Activated CD4-positive, alpha-beta T cell treated with anti-CD3 and anti-CD28 coated beads, Interleukin-2, amount 50 U/mL, for 48 hours (primary cell): ENCODE results near the gene C1QTNF12.

Experiments
- DNase-seq, 2 experiments: peaks; one replicate each; pipeline ENCODE4 v3.0.0-alpha.2; 2020

C1QTNF12 gene

DNA sequence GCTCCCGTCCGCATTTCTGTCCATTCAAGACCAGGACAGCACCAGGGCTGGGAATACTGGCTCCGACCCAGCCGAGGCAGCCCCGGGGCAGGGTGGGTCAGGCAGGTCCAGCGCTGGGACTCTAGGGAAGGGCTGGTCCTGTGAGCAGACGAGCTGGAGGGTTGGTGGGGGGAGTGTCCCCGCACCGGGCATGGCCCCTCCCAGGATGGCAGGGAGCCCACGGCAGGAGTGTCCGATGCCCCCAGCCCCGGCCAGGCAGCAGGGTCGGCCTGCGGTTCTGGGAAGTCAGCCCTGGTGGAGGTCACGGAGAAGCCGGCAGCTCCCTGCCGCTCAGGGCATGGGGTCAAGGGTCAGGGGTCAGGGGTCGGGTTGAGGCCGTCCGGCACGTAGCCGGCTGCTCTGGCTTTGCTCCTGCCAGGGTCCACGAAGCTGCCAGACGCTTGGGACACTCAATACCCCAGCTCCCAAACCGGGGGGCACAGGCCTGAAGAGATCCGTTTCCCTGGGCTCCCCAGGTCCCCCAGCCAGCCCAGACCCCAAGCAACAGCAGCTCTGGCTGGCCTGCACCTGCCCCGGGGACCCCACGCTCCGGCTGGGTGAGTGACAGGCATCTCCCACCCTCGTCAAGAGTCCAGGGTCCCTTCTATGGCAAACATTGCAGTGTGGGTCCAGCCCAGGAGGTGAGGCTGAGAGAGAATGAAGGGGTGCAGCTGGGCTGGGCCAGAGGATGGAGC is 6.7 kb downstream of the C1QTNF12 start:
- DNase-seq, result no peak

DNA sequence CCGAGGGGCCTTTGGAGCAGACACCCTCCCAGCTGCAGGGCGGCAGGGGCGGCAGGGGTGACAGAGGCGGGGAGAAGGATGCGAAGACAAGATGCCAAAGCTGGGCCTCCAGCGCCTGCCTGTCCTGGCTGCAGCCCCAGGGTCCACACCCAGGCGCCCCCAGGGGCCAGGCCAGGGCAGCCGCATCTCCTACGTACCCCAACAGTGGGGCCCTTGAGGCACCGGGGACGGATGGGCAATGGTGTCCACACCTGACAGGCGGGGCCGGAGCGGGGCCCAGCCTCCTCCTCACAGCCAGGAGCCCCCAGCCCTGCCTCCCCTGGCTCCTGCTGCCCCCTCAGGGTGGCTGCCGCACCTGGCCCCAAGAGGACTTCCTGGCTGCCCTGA is 7.3 kb downstream of the C1QTNF12 start:
- DNase-seq, result no peak

DNA sequence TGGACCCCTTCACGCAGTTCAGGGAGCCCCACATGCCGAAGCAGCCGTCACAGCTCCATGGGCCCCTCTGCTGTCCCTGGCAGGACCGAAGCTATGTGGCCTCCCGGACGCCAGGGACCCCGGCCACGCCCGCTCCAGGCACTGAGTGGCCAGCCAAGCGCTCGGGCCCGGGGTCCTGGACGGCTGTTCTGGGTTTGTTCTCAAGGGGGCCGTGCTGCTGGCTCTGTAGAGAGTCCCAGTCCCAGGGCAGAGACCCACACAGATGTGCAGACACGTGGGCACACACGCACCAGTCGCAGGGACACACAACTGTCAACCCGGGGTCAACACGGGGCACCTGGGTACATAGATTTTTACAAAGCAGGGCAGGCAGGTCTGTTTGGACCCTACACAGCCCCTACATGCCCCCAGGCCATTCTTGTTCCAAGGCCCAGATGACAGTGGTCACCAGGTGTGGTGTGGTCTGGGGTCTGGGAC is 7.8 kb downstream of the C1QTNF12 start:
- no peak for DNase-seq

DNA sequence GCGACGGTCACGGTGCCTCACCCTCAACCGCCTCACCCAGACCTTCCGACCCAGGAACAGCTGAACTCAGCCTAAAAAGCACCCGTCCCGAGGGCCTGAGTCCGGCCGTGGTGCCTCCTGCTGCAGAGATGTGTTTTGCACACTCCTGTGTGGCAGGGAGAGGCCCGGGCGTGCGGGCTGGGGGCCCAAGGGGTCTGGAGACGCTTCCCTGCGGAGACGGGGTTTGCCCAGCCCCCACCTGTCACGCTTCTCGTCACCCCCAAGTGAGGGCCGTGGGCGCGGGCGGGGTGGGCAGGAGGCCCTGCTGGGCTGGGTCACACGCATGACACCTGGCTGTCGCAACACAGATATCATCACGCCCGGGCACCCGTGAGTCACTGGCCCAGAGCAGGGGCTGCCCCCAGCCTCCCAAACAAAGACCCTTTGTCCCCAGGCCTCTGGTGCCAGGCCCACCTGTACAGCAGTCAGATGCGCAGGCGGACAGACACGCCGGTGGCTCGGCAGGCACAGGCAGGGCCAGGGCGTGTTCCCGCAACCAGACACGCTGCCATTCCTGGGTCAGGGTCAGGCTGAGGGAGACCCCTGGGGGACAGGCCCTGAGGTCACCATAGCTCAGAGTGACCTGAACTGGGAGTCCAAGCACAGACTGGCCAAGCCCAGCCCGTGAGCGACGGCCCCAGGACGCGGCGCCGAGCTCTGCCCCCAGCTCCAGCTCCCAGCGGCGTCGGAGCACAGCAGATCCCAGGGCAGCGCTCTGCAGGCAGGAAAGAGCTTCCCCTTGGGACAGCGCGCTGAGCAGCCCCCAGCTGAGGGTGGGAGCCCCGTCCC is 8.4 kb downstream of the C1QTNF12 start:
- no peak for DNase-seq

DNA sequence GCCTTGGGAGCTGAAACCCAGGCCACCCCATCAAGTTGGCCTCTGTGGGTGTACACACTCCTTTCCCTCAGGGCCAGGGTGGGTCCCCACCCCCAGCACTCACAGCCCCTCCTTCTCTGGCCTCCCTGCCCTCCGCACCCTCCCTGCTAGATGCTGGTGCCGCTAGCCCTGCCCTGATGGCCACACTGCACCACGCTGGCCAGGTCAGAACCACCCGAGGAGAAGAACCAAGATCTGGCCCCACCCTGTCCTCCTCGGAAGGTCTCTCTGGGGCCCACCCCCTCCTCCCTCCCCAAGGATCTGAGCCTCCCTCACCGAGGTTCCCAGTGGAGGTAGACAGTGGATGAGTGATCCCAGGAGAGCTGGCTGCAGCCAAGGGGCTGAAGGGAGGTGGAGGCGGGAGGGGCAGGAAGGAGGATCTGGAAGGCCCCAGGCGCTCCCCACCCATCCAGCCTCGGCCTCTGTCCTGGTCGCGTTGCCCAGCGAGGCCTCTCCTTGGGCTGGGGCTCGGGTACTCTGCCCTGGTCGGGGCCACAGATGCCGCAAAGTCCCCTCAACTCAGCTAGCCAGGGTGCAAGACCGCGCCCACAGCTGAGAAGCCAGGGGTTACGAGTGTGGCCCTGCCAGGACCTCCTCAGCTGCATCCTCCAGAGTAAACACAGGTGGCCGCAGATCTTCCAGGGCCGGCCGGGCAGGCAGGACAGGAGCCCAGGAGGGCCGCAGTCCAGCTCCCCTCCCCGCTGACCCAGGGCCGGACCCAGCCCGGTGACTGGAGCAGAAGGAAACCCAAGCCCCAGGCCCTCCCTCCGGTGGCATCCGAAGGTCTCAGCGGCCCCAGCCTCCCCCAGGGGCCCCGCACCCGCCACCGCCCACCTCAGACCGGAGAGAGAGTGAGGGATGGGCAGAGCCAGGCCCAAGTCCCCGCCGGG is 9.3 kb downstream of the C1QTNF12 start:
- DNase-seq, result no peak

DNA sequence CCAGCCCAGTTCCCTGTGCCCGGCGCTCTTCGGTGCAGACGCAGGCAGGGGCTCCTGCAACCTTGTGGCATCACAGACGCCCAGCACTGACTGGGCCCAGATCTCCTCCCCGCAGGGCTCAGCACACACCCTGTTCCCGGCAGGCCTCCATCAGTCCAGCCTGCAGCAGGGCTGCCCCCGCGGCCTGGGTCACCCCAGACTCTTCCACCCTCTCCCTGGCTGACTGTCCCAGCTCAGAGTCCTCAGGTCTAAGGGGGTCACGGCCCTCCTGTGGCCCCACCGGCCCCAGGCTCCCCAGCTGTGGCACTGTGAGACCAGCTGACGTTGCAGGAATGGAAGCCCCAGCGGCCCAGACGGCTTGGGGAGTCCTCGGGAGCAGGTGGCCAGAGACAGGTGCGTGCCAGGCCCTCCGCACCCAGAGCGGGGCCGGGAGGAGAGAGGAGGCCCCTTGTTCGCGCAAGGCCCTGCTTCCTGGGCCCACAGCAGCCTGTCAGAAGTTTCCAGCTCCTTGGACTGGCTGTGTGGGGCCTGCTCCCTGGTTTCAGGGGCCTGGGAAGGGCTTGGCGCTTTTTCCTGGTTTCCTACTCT is 10.3 kb downstream of the C1QTNF12 start:
- DNase-seq, result no peak

DNA sequence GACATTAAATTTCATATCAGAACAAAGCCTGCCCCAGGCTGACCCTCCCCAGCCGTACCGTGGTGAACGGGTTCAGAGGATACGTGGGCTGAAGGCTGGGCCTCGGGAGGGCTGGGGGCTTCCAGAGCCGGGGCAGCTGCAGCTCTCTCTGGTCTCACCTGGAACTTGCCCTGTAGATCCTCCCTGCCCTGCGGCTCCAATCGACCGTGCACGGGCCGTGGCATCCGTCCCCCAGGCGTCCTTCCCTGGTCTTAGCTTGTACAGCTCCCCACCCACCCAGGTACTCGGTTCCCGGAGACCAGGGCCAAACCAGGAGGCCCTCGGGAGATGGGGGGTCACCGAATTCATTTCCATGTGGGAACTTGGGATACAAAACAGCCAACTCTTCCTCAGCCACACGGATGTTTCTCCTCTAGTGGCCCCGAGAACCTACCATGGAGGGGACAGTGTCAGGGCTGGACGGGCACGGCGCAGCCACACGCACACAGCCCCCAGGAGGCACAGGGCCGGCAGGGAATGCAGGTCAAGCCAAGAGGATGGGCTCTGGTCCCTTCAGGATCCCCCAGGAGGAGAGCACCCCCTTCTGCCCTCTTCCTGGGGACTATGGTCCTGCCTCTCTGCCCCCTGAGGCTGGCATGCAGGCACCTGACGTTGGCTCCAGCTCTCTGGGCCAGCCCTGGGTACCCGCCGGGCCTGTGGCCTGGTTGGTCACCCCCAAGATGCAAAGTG is 11.3 kb downstream of the C1QTNF12 start:
- no peak for DNase-seq

DNA sequence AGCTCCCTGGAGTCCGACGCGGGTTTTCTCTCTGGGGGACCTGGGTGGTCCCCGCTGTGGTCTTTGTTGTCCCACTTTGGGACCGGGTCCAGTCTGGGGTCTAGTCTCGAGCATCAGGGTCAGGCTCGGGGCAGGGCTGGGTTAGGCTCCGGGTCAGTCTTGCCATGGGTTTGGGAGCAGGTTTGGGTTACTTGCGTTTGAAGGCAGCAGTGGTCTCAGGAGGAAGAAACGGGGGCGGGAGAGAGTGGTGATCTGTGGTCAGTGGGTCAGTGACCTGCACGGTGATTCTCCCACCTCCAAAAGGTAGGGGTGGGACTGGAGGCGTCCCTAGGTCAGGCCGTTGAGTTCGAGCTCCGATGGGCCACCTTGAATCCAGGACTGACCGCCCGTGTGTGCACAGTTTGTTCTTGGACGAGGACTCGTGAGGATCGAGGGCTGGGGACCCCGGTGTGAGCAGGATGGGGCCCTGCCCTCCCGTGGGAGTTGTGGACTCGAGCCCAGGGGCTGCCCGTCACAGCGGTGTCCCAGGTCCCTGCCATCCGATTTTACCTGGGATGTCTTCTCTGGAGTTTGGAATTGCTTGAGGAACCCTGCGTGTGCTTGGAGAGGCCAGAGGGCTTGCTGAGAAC is 12.2 kb downstream of the C1QTNF12 start:
- no peak for DNase-seq

DNA sequence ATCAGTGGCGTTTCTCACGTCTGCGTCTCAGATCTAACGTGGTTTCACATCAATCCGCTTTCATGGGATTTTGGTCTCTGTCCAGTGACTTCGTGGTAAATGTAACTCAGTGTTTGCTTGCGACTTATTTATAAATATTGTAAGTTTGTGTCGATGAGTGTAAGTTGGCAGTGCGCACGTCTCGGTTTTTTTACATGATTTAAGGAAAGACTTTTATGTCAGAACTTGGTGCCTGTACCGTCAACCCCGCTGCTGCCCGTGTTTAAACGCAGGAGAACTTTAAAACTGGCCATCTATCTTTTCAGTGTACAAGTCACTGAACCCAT is 13.0 kb downstream of the C1QTNF12 start:
- no peak for DNase-seq

DNA sequence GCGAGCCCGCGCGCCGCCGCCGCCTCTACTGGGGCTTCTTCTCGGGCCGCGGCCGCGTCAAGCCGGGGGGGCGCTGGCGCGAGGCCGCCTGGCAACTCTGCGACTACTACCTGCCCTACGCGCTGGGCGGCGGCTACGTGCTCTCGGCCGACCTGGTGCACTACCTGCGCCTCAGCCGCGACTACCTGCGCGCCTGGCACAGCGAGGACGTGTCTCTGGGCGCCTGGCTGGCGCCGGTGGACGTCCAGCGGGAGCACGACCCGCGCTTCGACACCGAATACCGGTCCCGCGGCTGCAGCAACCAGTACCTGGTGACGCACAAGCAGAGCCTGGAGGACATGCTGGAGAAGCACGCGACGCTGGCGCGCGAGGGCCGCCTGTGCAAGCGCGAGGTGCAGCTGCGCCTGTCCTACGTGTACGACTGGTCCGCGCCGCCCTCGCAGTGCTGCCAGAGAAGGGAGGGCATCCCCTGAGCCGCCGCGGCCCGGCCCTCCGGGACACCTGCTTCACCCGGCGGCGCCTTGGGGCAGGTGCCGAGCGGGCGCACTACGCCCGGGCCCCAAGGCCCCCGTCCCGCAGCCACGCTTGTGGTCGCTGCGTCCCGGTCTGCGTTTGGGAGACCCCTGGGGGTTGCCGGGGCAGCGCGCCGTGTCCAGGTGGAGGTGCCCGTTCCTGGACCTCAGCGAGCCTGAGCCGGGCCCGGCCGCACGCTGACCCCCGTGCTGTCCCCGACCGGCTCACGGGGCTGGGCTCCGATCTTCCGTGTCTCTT is 13.5 kb downstream of the C1QTNF12 start:
- no peak for DNase-seq

DNA sequence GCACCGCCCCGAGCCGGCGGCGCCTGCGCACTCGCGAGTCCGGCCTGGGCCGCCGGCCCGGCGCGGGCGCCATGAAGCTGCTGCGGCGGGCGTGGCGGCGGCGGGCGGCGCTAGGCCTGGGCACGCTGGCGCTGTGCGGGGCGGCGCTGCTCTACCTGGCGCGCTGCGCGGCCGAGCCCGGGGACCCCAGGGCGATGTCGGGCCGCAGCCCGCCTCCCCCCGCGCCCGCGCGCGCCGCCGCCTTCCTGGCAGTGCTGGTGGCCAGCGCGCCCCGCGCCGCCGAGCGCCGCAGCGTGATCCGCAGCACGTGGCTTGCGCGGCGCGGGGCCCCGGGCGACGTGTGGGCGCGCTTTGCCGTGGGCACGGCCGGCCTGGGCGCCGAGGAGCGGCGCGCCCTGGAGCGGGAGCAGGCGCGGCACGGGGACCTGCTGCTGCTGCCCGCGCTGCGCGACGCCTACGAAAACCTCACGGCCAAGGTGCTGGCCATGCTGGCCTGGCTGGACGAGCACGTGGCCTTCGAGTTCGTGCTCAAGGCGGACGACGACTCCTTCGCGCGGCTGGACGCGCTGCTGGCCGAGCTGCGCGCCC is 14.2 kb downstream of the C1QTNF12 start, which contains the start of gene B3GALT6:
Gene B3GALT6 (plus strand): TSS at position 30 of the 588 bp plus-strand sequence. CDS start 42 bp downstream, at position 72.
- DNase-seq, result no peak

DNA sequence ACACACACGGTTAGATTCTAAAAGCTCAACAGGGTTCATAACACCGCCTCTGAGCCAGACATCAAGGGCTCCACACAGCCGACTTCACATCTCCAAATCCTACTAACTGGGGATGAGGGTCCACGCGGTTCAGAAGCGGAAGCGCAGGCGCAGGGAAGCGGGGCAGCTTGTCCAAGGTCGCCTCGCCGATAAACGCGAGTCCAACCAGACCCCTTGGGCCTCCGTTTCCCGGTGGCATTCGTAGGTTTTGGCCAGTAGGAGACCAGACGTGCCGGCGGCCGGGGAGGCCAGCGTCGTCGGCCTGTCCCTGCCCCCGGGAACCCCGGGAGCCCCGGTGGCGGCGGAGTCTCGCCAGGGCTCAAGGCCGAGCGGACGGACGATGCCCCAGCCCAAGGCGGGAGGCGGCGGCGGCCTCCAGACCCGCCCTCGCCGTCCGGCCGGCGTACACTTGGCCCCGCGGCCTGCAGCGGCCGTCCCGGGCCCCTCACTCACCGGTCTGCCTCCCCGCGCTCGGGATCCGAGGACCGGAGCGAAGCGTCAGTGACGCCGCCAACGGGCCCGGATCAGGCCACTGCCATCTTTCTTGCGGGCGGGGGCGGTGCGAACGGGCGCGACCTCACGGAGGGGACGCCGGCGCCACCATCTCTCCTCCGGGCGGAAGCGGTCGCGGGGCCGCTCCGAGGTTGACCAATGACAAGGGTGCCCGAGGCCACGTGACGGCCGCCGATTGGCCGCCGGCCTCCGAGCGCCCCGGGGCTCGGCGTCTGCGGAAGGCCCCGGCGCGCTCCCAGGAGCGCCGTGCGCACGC is 14.9 kb downstream of the C1QTNF12 start, which contains the start of gene SDF4:
Gene SDF4 (minus strand): TSS at position 602 of the 808 bp plus-strand sequence. CDS start 3,229 bp downstream, outside the sequence.
- peak; percentile 96 for DNase-seq

DNA sequence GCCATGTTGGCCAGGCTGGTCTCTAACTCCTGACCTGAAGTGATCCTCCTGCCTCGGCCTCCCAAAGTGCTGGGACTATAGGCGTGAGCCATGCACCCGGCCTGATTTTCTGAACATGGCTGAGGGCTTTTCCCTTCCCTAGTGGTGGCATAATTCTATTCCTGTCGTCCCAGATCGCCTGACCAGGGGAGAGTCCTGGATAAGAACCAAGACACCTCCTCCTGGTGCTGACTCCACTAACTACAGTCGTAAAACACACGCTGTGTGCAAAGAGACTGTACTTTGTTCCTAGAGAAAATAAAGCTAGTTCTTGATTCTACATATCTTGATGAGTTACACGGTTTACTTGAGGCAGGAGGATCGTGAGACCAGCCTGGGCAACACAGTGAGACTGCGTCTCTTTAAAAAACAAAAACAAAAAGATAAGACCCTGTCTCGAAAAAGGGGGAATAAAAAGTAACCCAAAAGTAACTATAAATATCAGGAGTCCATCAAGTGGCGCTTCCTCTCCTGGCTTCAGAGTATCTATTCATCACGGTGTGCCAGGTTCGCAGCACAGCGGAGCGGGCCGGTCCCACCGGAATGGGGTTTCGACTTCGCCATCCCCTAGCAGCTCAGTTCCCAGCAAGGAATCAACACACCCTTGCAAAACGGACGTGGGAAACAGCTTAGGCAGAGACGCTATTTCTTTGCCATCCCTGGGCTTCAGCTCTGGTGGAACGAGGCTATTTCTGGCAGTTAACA is 15.7 kb downstream of the C1QTNF12 start:
- peak in 1 of 2 experiments; percentile 36 for DNase-seq

DNA sequence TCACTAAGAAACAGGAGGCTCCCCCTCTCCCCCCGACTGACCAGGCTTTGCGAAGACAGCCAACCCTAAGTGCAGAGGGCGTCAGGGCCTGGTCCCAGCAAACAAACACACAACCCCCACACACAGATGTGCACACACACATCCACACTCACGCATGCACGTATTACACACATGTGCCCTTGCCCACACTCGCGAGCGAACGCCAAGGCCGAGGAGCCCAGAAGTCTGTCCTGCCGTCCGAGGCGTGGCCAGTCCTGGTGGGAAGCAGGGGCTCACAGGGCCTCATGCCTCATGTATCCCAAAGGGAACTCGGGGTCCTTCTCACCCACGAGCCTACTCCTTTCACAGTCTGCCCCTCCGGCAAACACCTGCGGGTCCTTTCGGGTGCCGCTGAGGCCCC is 16.8 kb downstream of the C1QTNF12 start:
- DNase-seq, result no peak

DNA sequence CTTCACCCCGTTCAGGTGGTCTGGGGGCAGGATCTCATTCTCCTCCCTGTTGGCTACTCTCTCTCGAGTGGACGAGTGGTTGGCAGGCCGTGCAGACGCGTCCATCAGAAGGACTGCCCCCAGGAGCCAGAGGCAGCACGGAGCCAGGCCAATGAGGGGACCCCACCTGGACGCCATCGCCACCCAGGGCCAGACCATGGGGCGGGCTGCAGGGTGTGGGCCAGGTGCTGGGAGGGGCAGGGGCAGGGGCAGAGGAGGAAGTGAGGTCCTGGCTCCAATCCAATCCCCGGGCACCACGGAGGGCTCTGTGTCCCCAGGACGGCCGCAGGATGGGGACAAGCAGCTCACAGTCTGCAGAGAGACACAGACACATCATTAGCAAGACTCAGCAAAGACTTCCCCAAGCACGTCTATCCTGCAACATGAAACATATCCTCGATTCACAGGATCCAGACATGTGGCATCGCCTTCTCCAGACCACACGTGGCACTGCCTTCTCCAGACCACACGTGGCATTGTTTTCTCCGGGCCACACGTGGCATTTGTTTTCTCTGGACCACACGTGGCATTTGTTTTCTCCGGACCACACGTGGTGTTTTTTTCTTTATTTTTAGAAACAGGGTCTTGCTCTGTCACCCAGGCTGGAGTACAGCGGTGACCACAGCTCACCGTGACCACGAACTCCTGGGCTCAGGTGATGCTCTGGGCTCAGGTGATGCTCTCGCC is 17.8 kb downstream of the C1QTNF12 start:
- no peak for DNase-seq

DNA sequence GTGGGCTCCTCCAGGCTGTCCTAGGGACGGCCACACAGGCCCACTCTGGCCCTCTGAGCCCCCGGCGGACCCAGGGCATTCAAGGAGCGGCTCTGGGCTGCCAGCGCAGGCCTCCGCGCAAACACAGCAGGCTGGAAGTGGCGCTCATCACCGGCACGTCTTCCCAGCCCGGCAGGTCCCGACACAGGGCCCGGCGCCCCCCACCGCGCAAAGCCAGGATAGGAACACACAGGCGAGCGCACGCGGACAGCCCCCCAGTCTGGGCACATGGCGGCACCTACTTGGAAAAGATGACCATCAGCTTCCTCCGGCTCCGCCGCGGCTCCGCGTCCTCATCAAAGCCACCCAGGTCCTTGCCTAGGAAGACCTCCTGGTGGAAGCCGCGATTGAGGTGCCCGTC is 18.3 kb downstream of the C1QTNF12 start:
- DNase-seq, result no peak

DNA sequence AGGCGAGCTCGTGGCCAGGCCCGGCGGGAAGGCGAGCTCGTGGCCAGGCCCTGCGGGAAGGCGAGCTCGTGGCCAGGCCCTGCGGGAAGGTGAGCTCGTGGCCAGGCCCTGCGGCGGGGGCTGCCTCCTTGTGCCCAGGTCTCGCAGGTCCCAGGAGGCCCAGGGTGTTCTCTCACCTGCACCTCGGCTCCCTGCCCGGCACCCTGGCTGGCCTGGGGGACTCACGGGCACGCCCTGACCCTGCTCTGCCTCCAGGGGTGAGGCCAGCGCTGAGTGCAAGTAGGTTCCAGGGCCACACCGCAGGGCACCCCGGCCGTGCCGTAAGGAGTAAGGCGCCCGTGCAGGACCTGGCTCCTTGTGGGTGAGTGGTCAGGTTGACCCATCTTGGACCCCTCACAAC is 19.1 kb downstream of the C1QTNF12 start:
- no peak for DNase-seq
